ENCODE measurements around the gene ADAMTSL1. TPM values are rescaled to one million over a fixed set of nuclear protein-coding genes. Genes with fewer than 3 reads are reported as not detected.

The ADAMTSL1 gene
- total RNA-seq, 2 experiments from 2014 or later: not detected

GRCh38 chr9:18564018-18564880 is 90.3 kb downstream of the ADAMTSL1 start:
- H3K36me3 Mint-ChIP-seq (ENCODE audit: low read depth): no peaks in the 10 kb centered on the region

GRCh38 chr9:18566121-18566520 is 92.2 kb downstream of the ADAMTSL1 start:
- DNase-seq: no peak
- Mint-ChIP-seq H3K4me3 (no peak overlapping the region), H3K9me3 (peaks cover 5% of the 10 kb centered on the region), H3K36me3 (ENCODE audit: low read depth) (no peaks in the 10 kb centered on the region), H3K4me1 (no peaks in the 10 kb centered on the region), H3K27ac (no peak overlapping the region), H3K27me3 (no peaks in the 10 kb centered on the region)
- CTCF ChIA-PET: no interaction called here
- POLR2A ChIA-PET: no interaction called here

More at GRCh38 chr9:18564018-18564880, 90.3 kb downstream of the ADAMTSL1 start:
- ChIA-PET POLR2A (no interaction called here), CTCF (no interaction called here)
- Mint-ChIP-seq H3K27me3 (no peaks in the 10 kb centered on the region), H3K27ac (no peak overlapping the region), H3K4me1 (no peaks in the 10 kb centered on the region), H3K4me3 (no peak overlapping the region), H3K9me3 (peaks cover 8% of the 10 kb centered on the region)
- no peak for DNase-seq

GRCh38 chr9:18568973-18569372 is 95.0 kb downstream of the ADAMTSL1 start:
- H3K9me3 Mint-ChIP-seq: no peaks in the 10 kb centered on the region

GRCh38 chr9:18569941-18570630 is 96.1 kb downstream of the ADAMTSL1 start:
- Mint-ChIP-seq H3K27me3 (no peaks in the 10 kb centered on the region), H3K9me3 (no peaks in the 10 kb centered on the region), H3K4me1 (no peaks in the 10 kb centered on the region), H3K36me3 (ENCODE audit: low read depth) (no peaks in the 10 kb centered on the region), H3K4me3 (no peak overlapping the region), H3K27ac (no peak overlapping the region)
- POLR2A ChIA-PET: no interaction called here
- DNase-seq: no peak
- CTCF ChIA-PET: no interaction called here

More at GRCh38 chr9:18568973-18569372, 95.0 kb downstream of the ADAMTSL1 start:
- ChIA-PET CTCF (no interaction called here), POLR2A (no interaction called here)
- Mint-ChIP-seq H3K36me3 (ENCODE audit: low read depth) (no peaks in the 10 kb centered on the region), H3K27me3 (no peaks in the 10 kb centered on the region), H3K4me3 (no peak overlapping the region), H3K4me1 (no peaks in the 10 kb centered on the region), H3K27ac (no peak overlapping the region)
- DNase-seq: no peak

- Mint-ChIP-seq H3K36me3 (ENCODE audit: low read depth) (no peaks in the 10 kb centered on the region), H3K27me3 (no peaks in the 10 kb centered on the region), H3K4me3 (no peak overlapping the region), H3K9me3 (no peaks in the 10 kb centered on the region), H3K4me1 (no peaks in the 10 kb centered on the region), H3K27ac (no peak overlapping the region)
- DNase-seq: no peak
- POLR2A ChIA-PET: no interaction called here
- CTCF ChIA-PET: no interaction called here
Measured at GRCh38 chr9:18573021-18573556, 99.1 kb downstream of the ADAMTSL1 start.

GRCh38 chr9:18575686-18576085 is 101.7 kb downstream of the ADAMTSL1 start:
- Mint-ChIP-seq H3K9me3 (no peaks in the 10 kb centered on the region), H3K27me3 (no peaks in the 10 kb centered on the region), H3K4me1 (no peaks in the 10 kb centered on the region), H3K27ac (no peak overlapping the region), H3K36me3 (ENCODE audit: low read depth) (no peaks in the 10 kb centered on the region), H3K4me3 (no peak overlapping the region)
- DNase-seq: no peak
- ChIA-PET POLR2A (no interaction called here), CTCF (no interaction called here)

- CTCF ChIA-PET: no interaction called here
- no peak overlapping the region for H3K4me3 Mint-ChIP-seq
- POLR2A ChIA-PET: no interaction called here
- peaks cover 2% of the 10 kb centered on the region for H3K9me3 Mint-ChIP-seq
- DNase-seq: no peak
- H3K4me1 Mint-ChIP-seq: no peaks in the 10 kb centered on the region
- no peaks in the 10 kb centered on the region for H3K36me3 Mint-ChIP-seq (ENCODE audit: low read depth)
- H3K27me3 Mint-ChIP-seq: no peaks in the 10 kb centered on the region
- H3K27ac Mint-ChIP-seq: no peak overlapping the region
Measured at GRCh38 chr9:18579536-18579935, 105.6 kb downstream of the ADAMTSL1 start.

GRCh38 chr9:18580151-18580550 is 106.2 kb downstream of the ADAMTSL1 start:
- Mint-ChIP-seq H3K9me3 (peaks cover 2% of the 10 kb centered on the region), H3K4me1 (no peaks in the 10 kb centered on the region), H3K4me3 (no peak overlapping the region), H3K36me3 (ENCODE audit: low read depth) (no peaks in the 10 kb centered on the region), H3K27me3 (no peaks in the 10 kb centered on the region), H3K27ac (no peak overlapping the region)
- CTCF ChIA-PET: no interaction called here
- POLR2A ChIA-PET: no interaction called here
- no peak for DNase-seq

- Mint-ChIP-seq H3K4me3 (no peak overlapping the region), H3K27ac (no peak overlapping the region), H3K4me1 (no peaks in the 10 kb centered on the region), H3K9me3 (peaks cover 4% of the 10 kb centered on the region), H3K36me3 (ENCODE audit: low read depth) (no peaks in the 10 kb centered on the region), H3K27me3 (no peaks in the 10 kb centered on the region)
- ChIA-PET CTCF (no interaction called here), POLR2A (no interaction called here)
- DNase-seq: no peak
Measured at GRCh38 chr9:18585996-18586395, 112.0 kb downstream of the ADAMTSL1 start.

- Mint-ChIP-seq H3K36me3 (ENCODE audit: low read depth) (no peaks in the 10 kb centered on the region), H3K9me3 (peaks cover 5% of the 10 kb centered on the region), H3K4me3 (no peak overlapping the region), H3K27me3 (no peaks in the 10 kb centered on the region), H3K4me1 (no peaks in the 10 kb centered on the region), H3K27ac (no peak overlapping the region)
- ChIA-PET CTCF (no interaction called here), POLR2A (no interaction called here)
- no peak for DNase-seq
Measured at GRCh38 chr9:18588002-18588401, 114.0 kb downstream of the ADAMTSL1 start.

GRCh38 chr9:18591261-18591660 is 117.3 kb downstream of the ADAMTSL1 start:
- no peak for DNase-seq
- Mint-ChIP-seq H3K27ac (no peak overlapping the region), H3K36me3 (ENCODE audit: low read depth) (no peaks in the 10 kb centered on the region), H3K9me3 (peaks cover 5% of the 10 kb centered on the region), H3K4me1 (no peaks in the 10 kb centered on the region), H3K4me3 (no peak overlapping the region), H3K27me3 (no peaks in the 10 kb centered on the region)
- ChIA-PET CTCF (no interaction called here), POLR2A (no interaction called here)

GRCh38 chr9:18594837-18595236 is 120.9 kb downstream of the ADAMTSL1 start:
- no peak for DNase-seq
- H3K4me3 Mint-ChIP-seq: no peak overlapping the region
- H3K36me3 Mint-ChIP-seq (ENCODE audit: low read depth): no peaks in the 10 kb centered on the region
- POLR2A ChIA-PET: no interaction called here
- no peaks in the 10 kb centered on the region for H3K4me1 Mint-ChIP-seq
- no peaks in the 10 kb centered on the region for H3K27me3 Mint-ChIP-seq
- no peak overlapping the region for H3K27ac Mint-ChIP-seq
- CTCF ChIA-PET: no interaction called here
- H3K9me3 Mint-ChIP-seq: peaks cover 3% of the 10 kb centered on the region

GRCh38 chr9:18595597-18595996 is 121.6 kb downstream of the ADAMTSL1 start:
- Mint-ChIP-seq H3K9me3 (peaks cover 3% of the 10 kb centered on the region), H3K4me3 (no peak overlapping the region), H3K36me3 (ENCODE audit: low read depth) (no peaks in the 10 kb centered on the region), H3K4me1 (no peaks in the 10 kb centered on the region), H3K27ac (no peak overlapping the region), H3K27me3 (no peaks in the 10 kb centered on the region)
- POLR2A ChIA-PET: no interaction called here
- CTCF ChIA-PET: no interaction called here
- no peak for DNase-seq

GRCh38 chr9:18596920-18597319 is 123.0 kb downstream of the ADAMTSL1 start:
- Mint-ChIP-seq H3K4me3 (no peak overlapping the region), H3K36me3 (ENCODE audit: low read depth) (no peaks in the 10 kb centered on the region), H3K4me1 (no peaks in the 10 kb centered on the region), H3K27ac (no peak overlapping the region), H3K9me3 (peaks cover 3% of the 10 kb centered on the region), H3K27me3 (no peaks in the 10 kb centered on the region)
- CTCF ChIA-PET: no interaction called here
- POLR2A ChIA-PET: no interaction called here
- no peak for DNase-seq

Measured in activated CD4-positive, alpha-beta memory T cell treated with anti-CD3 and anti-CD28 coated beads, Interleukin-2, amount 10 ng/mL, durations not matched to agents 7 days and 5 days (primary cell).